ENCODE measurements around the gene ACSM6. TPM values are rescaled to one million over a fixed set of nuclear protein-coding genes. Genes with fewer than 3 reads are reported as not detected.
"Not testable (repeated sequence)": the region's sequence is repeated elsewhere in the genome, so short reads cannot be mapped to it uniquely, and the experiment has no call there.

The ACSM6 gene
- total and polyA plus RNA-seq, 2 donors (not counting 3 experiments of a cell fraction or from before 2014, with no cell fraction given) = not detected

GRCh38 chr10:95225136-95225535 is 31.1 kb downstream of the ACSM6 start:
- no peaks in the 10 kb centered on the region for H3K79me2 ChIP-seq (ENCODE audit: control insufficient read depth, insufficient read depth, low read length)
- H4K20me1 ChIP-seq (replicated peaks; ENCODE audit: control insufficient read depth, extremely low read depth, insufficient read depth, low read length) = no peaks in the 10 kb centered on the region
- no peaks in the 10 kb centered on the region for H3K27me3 ChIP-seq (ENCODE audit: control insufficient read depth in 2 of 2, insufficient read depth in 2 of 2, low read length in 2 of 2)
- POLR2A ChIA-PET = no interaction called here
- FAIRE-seq = no peak
- H2AFZ ChIP-seq (ENCODE audit: low read depth, low read length) = no peak overlapping the region
- H3K4me2 ChIP-seq (ENCODE audit: insufficient read depth, low read length) = no peak overlapping the region
- CTCF ChIA-PET = no interaction called here
- TF ChIP-seq POLR2A (IDR thresholded peaks at IDR 0.05; ENCODE audit: low read depth, low read length) (no peak), JUN (IDR thresholded peaks at IDR 0.05; ENCODE audit: borderline replicate concordance, insufficient read depth, insufficient read length, low read depth) (no peak), EZH2 (IDR thresholded peaks at IDR 0.05; ENCODE audit: borderline replicate concordance, low read depth, low read length, severe bottlenecking) (no peak), MYC (IDR thresholded peaks at IDR 0.05; ENCODE audit: low read depth, low read length) (no peak), POLR2AphosphoS5 (IDR thresholded peaks at IDR 0.05; ENCODE audit: insufficient read depth, low read depth, low read length) (no peak), GATA2 (IDR thresholded peaks at IDR 0.05; ENCODE audit: insufficient read depth, insufficient read length, low read depth, low read length) (no peak), MAX (IDR thresholded peaks at IDR 0.05; ENCODE audit: insufficient read depth, insufficient read length) (no peak), FOS (IDR thresholded peaks at IDR 0.05; ENCODE audit: borderline replicate concordance, insufficient read depth, low read length) (no peak)
- TF ChIP-seq, protein P1, sequence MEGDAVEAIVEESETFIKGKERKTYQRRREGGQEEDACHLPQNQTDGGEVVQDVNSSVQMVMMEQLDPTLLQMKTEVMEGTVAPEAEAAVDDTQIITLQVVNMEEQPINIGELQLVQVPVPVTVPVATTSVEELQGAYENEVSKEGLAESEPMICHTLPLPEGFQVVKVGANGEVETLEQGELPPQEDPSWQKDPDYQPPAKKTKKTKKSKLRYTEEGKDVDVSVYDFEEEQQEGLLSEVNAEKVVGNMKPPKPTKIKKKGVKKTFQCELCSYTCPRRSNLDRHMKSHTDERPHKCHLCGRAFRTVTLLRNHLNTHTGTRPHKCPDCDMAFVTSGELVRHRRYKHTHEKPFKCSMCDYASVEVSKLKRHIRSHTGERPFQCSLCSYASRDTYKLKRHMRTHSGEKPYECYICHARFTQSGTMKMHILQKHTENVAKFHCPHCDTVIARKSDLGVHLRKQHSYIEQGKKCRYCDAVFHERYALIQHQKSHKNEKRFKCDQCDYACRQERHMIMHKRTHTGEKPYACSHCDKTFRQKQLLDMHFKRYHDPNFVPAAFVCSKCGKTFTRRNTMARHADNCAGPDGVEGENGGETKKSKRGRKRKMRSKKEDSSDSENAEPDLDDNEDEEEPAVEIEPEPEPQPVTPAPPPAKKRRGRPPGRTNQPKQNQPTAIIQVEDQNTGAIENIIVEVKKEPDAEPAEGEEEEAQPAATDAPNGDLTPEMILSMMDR (IDR thresholded peaks at IDR 0.05; ENCODE audit: extremely low read depth in 1 of 2, insufficient read depth in 1 of 2, low read depth in 1 of 2, low read length in 2 of 2) = no peak
- BruUV-seq (replicated peaks) = no TSS peak
- dilution Hi-C loops (cut with MboI; ENCODE audit: extremely low pct_ligation_motif_present, low sequenced_read_pairs) = no loop called here
- H3K27ac ChIP-seq (ENCODE audit: insufficient read depth, low read depth, low read length) = no peak overlapping the region
- peaks cover 7% of the 10 kb centered on the region for H3K4me1 ChIP-seq (ENCODE audit: control insufficient read depth, extremely low read depth, insufficient read depth, low read length)
- no peak for DNase-seq (ENCODE audit: low read depth, low spot score)
- no peaks in the 10 kb centered on the region for H3K36me3 ChIP-seq (ENCODE audit: control insufficient read depth in 2 of 2, extremely low read depth in 1 of 2, insufficient read depth in 2 of 2, low read length in 2 of 2)
- intact Hi-C loops (cut with micrococcal nuclease) = no loop called here
- H3K4me3 ChIP-seq (replicated peaks in 1 of 3; ENCODE audit: insufficient read depth in 1 of 3, low read depth in 1 of 3, low read length in 3 of 3) = no peak overlapping the region
- H3K9me1 ChIP-seq (replicated peaks; ENCODE audit: control insufficient read depth, extremely low read depth, insufficient read depth, low read length) = no peaks in the 10 kb centered on the region
- no peak overlapping the region for H3K9ac ChIP-seq (replicated peaks; ENCODE audit: extremely low read depth, insufficient read depth, low read length)
- H3K9me3 ChIP-seq (replicated peaks; ENCODE audit: control insufficient read depth, insufficient read depth, low read length) = no peaks in the 10 kb centered on the region

DNA sequence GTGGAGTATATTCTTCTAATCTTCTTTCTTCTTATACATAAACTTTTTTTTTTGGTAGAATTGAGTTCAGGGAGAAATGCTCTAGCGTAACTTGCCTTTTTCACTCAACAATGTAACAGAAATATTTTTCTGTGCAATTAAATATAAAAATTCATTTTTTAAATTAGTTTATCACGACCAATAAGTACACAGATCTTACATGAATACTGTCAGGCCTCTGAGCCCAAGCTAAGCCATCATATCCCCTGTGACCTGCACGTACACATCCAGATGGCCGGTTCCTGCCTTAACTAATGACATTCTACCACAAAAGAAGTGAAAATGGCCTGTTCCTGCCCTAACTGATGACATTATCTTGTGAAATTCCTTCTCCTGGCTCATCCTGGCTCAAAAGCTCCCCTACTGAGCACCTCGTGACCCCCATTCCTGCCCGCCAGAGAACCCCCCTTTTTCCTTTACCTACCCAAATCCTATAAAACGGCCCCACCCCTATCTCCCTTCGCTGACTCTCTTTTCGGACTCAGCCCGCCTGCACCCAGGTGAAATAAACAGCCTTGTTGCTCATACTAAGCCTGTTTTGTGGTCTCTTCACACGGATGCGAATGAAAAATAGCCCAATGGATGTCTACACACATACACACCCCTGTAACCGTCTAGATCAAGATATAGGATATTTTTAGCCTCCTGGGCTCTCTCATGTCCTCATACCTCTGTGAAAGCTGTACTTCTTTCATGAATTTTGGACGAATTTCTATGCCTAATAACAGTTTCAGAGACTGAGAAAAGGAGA is 35.1 kb downstream of the ACSM6 start:
- CTCF ChIA-PET = interaction anchor here (0.7 to 1.9 kb wide), 2 partner anchors 14 to 18 kb away, joined by 3 to 6 read pairs; no protein-coding TSS in a partner anchor
- H3K79me2 ChIP-seq (ENCODE audit: control insufficient read depth, insufficient read depth, low read length); H3K4me2 ChIP-seq (ENCODE audit: insufficient read depth, low read length); BruUV-seq (replicated peaks); H3K9me3 ChIP-seq (replicated peaks; ENCODE audit: control insufficient read depth, insufficient read depth, low read length); H3K36me3 ChIP-seq (ENCODE audit: control insufficient read depth in 2 of 2, extremely low read depth in 1 of 2, insufficient read depth in 2 of 2, low read length in 2 of 2); DNase-seq (ENCODE audit: low read depth, low spot score); H3K27me3 ChIP-seq (ENCODE audit: control insufficient read depth in 2 of 2, insufficient read depth in 2 of 2, low read length in 2 of 2); POLR2A ChIA-PET; H3K4me3 ChIP-seq (replicated peaks in 1 of 3; ENCODE audit: insufficient read depth in 1 of 3, low read depth in 1 of 3, low read length in 3 of 3); H2AFZ ChIP-seq (ENCODE audit: low read depth, low read length); H3K9ac ChIP-seq (replicated peaks; ENCODE audit: extremely low read depth, insufficient read depth, low read length); intact Hi-C loops (cut with micrococcal nuclease); dilution Hi-C loops (cut with MboI; ENCODE audit: extremely low pct_ligation_motif_present, low sequenced_read_pairs); H4K20me1 ChIP-seq (replicated peaks; ENCODE audit: control insufficient read depth, extremely low read depth, insufficient read depth, low read length); H3K9me1 ChIP-seq (replicated peaks; ENCODE audit: control insufficient read depth, extremely low read depth, insufficient read depth, low read length); FAIRE-seq: not testable (repeated sequence)
- peaks cover 11% of the 10 kb centered on the region for H3K4me1 ChIP-seq (ENCODE audit: control insufficient read depth, extremely low read depth, insufficient read depth, low read length)
- H3K27ac ChIP-seq (ENCODE audit: insufficient read depth, low read depth, low read length) = peak overlapping the region; percentile 61

Data from endothelial cell of umbilical vein (primary cell).